ENCODE results near the gene CDH20.

GRCh38 chr18:61323951-61324350 is 9.3 kb upstream of the CDH20 start:
- TF ChIP-seq MTA1 (CRISPR knock-in tag; IDR thresholded peaks at IDR 0.05; ENCODE audit: borderline replicate concordance): no peak
- no peak for TF ChIP-seq ZNF280B (CRISPR knock-in tag; IDR thresholded peaks at IDR 0.05; ENCODE audit: borderline replicate concordance)
- TF ChIP-seq TCF12 (IDR thresholded peaks at IDR 0.05): no peak
- no peak for TF ChIP-seq TCF12 (CRISPR knock-in tag; IDR thresholded peaks at IDR 0.05)
- no peak for TF ChIP-seq JUNB (CRISPR knock-in tag; IDR thresholded peaks at IDR 0.05; ENCODE audit: borderline replicate concordance)
- TF ChIP-seq SP1 (IDR thresholded peaks at IDR 0.05): no peak
- TF ChIP-seq SP1 (CRISPR knock-in tag; IDR thresholded peaks at IDR 0.05): no peak
- TF ChIP-seq ZNF292 (CRISPR knock-in tag; IDR thresholded peaks at IDR 0.05; ENCODE audit: borderline replicate concordance, low read depth): no peak
- no peak for TF ChIP-seq ZNF816 (CRISPR knock-in tag; IDR thresholded peaks at IDR 0.05; ENCODE audit: borderline replicate concordance)
- TF ChIP-seq SMAD3 (CRISPR knock-in tag; IDR thresholded peaks at IDR 0.05): no peak
- no peak for TF ChIP-seq FOXP4 (CRISPR knock-in tag; IDR thresholded peaks at IDR 0.05)
- TF ChIP-seq CBX1 (IDR thresholded peaks at IDR 0.05; ENCODE audit: low read depth): no peak
- TF ChIP-seq ZBTB20 (CRISPR knock-in tag; IDR thresholded peaks at IDR 0.05; ENCODE audit: borderline replicate concordance, low read depth): no peak
- no peak for TF ChIP-seq KDM1A (CRISPR knock-in tag; IDR thresholded peaks at IDR 0.05)
- TF ChIP-seq BCL6 (CRISPR knock-in tag; IDR thresholded peaks at IDR 0.05): no peak
